OCI-LY3 (cell line): ENCODE results near the gene IL13RA1.

ENCODE experiments used
- H2AFZ ChIP-seq: fragments of 200-600, 300-600 bp; shearing (Covaris generic); 2 replicates; pipeline ENCODE4 v1.6.0; 2014; ENCODE audit warnings: antibody characterized with exemption, low read depth, low read length
- H3K27ac ChIP-seq: fragments of 200-600, 300-600 bp; sonication (generic); 2 replicates; pipeline ENCODE4 v1.5.1; 2014; ENCODE audit warnings: mild to moderate bottlenecking, low read length, moderate library complexity, mixed read lengths
- H3K27me3 ChIP-seq: fragments of 200-600, 300-600 bp; sonication (generic); 2 replicates; pipeline ENCODE4 v1.6.1; 2014; ENCODE audit warnings: low read depth, low read length, mixed read lengths
- H3K36me3 ChIP-seq: fragments of 200-600, 300-600 bp; sonication (generic); replicated peaks from 2 replicates; pipeline ENCODE3; 2014; ENCODE audit warnings: low read depth, low read length, mixed read lengths
- H3K4me1 ChIP-seq: fragments of 300-600, 200-600 bp; sonication (generic); 2 replicates; pipeline ENCODE4 v1.6.1; 2014; ENCODE audit warnings: low read length, mixed read lengths
- H3K4me2 ChIP-seq: fragments of 200-600, 300-600 bp; sonication (generic); 2 replicates; pipeline ENCODE4 v1.6.1; 2014; ENCODE audit warnings: low read length, mixed read lengths
- H3K4me3 ChIP-seq: fragments of 300-600, 200-600 bp; sonication (generic); 2 replicates; pipeline ENCODE4 v1.5.1; 2014; ENCODE audit warnings: antibody characterized with exemption, mild to moderate bottlenecking, low read length, moderate library complexity
- H3K79me2 ChIP-seq: fragments of 300-600, 200-600 bp; shearing (Covaris generic); 2 replicates; pipeline ENCODE4 v1.6.1; 2014; ENCODE audit warnings: mild to moderate bottlenecking, low read length, mixed read lengths
- H3K9ac ChIP-seq: fragments of 300-600, 200-600 bp; shearing (Covaris generic); 2 replicates; pipeline ENCODE4 v1.6.0; 2014; ENCODE audit warnings: mild to moderate bottlenecking, low read length, moderate library complexity
- H3K9me3 ChIP-seq: fragments of 200-600, 300-600 bp; shearing (Covaris generic); 2 replicates; pipeline ENCODE4 v1.6.1; 2014; ENCODE audit warnings: low read length, mixed read lengths; ENCODE audit not compliant: insufficient read depth
- H4K20me1 ChIP-seq: fragments of 200-600, 300-600 bp; sonication (generic); 2 replicates; pipeline ENCODE4 v1.6.1; 2016; ENCODE audit warnings: low read length, mixed read lengths; ENCODE audit not compliant: insufficient read depth
- CTCF ChIP-seq: fragments of 200-600, 300-600 bp; sonication (generic); IDR thresholded peaks from 2 replicates; pipeline ENCODE4 v1.5.1; 2014; ENCODE audit warnings: antibody characterized with exemption, low read length, low read depth
- EZH2phosphoT487 ChIP-seq: fragments of 200-600 bp; shearing (Covaris generic); IDR thresholded peaks from 2 replicates; pipeline ENCODE4 v1.6.1; 2018; ENCODE audit warnings: antibody characterized with exemption, mixed run types, low read depth

The IL13RA1 gene

GRCh38 chrX:118717678-118718391 lies 9.6 kb upstream of the IL13RA1 start:
- Histone ChIP-seq H3K4me2 (no peak overlapping the region), H3K4me3 (no peak overlapping the region)

GRCh38 chrX:118718737-118719136 lies 8.7 kb upstream of the IL13RA1 start:
- Histone ChIP-seq H3K4me1 (peaks cover 15% of the 10 kb centered on the region), H3K27me3 (no peaks in the 10 kb centered on the region), H3K4me3 (no peak overlapping the region), H4K20me1 (no peaks in the 10 kb centered on the region), H3K9me3 (no peaks in the 10 kb centered on the region), H3K27ac (no peak overlapping the region), H3K9ac (no peak overlapping the region), H2AFZ (no peak overlapping the region), H3K4me2 (no peak overlapping the region), H3K79me2 (no peaks in the 10 kb centered on the region), H3K36me3 (no peaks in the 10 kb centered on the region)
- TF ChIP-seq CTCF (no peak), EZH2phosphoT487 (no peak)

More at GRCh38 chrX:118717678-118718391, 9.6 kb upstream of the IL13RA1 start:
- Histone ChIP-seq H2AFZ (no peak overlapping the region), H3K36me3 (no peaks in the 10 kb centered on the region), H3K79me2 (no peaks in the 10 kb centered on the region), H3K4me1 (peaks cover 8% of the 10 kb centered on the region), H3K9me3 (no peaks in the 10 kb centered on the region), H4K20me1 (no peaks in the 10 kb centered on the region), H3K9ac (no peak overlapping the region), H3K27me3 (no peaks in the 10 kb centered on the region), H3K27ac (no peak overlapping the region)
- TF ChIP-seq EZH2phosphoT487 (no peak), CTCF (no peak)

- Histone ChIP-seq H3K9me3 (no peaks in the 10 kb centered on the region), H3K9ac (no peak overlapping the region), H4K20me1 (no peaks in the 10 kb centered on the region), H3K27ac (no peak overlapping the region), H3K36me3 (no peaks in the 10 kb centered on the region), H3K27me3 (no peaks in the 10 kb centered on the region), H3K79me2 (no peaks in the 10 kb centered on the region), H3K4me1 (peaks cover 29% of the 10 kb centered on the region), H2AFZ (no peak overlapping the region), H3K4me2 (no peak overlapping the region), H3K4me3 (no peak overlapping the region)
- no peak for TF ChIP-seq CTCF
- no peak for TF ChIP-seq EZH2phosphoT487
Observed at GRCh38 chrX:118720058-118720707, 7.2 kb upstream of the IL13RA1 start.

- H3K27ac ChIP-seq: no peak overlapping the region
- H3K27me3 ChIP-seq: peaks cover 16% of the 10 kb centered on the region
- no peak overlapping the region for H3K9ac ChIP-seq
- H3K9me3 ChIP-seq: no peaks in the 10 kb centered on the region
- no peaks in the 10 kb centered on the region for H4K20me1 ChIP-seq
- H3K79me2 ChIP-seq: no peaks in the 10 kb centered on the region
- no peaks in the 10 kb centered on the region for H3K36me3 ChIP-seq
- TF ChIP-seq CTCF: no peak
- TF ChIP-seq EZH2phosphoT487: no peak
- H3K4me3 ChIP-seq: no peak overlapping the region
- H2AFZ ChIP-seq: no peak overlapping the region
- H3K4me1 ChIP-seq: peaks cover 37% of the 10 kb centered on the region
- H3K4me2 ChIP-seq: 0 out of 2 replicates have a peak overlapping the region, but pooled peaks have one; percentile 14
Observed at GRCh38 chrX:118723376-118723775, 4.0 kb upstream of the IL13RA1 start.
